Gastroesophageal sphincter (tissue), 3 donors: ENCODE measurements around the gene SCARB1.

Experiments used
- EP300 ChIP-seq: sonication (generic); formaldehyde crosslinking; IDR thresholded peaks from one replicate; pipeline ENCODE4 v1.6.1; 2017; ENCODE audit warnings: antibody characterized with exemption, mild to moderate bottlenecking
- TF ChIP-seq, protein P1 (sequence below), 4 experiments: fragments of 200-600 bp in 2 of 4; fragments of 450-650 bp in 2 of 4; sonication (generic) in 1 of 4; IDR thresholded peaks; one replicate each; pipeline ENCODE4 v1.5.1; 2017 to 2019; ENCODE audit warnings: antibody characterized with exemption in 4 of 4, mild to moderate bottlenecking in 2 of 4, moderate library complexity in 2 of 4

DNA sequence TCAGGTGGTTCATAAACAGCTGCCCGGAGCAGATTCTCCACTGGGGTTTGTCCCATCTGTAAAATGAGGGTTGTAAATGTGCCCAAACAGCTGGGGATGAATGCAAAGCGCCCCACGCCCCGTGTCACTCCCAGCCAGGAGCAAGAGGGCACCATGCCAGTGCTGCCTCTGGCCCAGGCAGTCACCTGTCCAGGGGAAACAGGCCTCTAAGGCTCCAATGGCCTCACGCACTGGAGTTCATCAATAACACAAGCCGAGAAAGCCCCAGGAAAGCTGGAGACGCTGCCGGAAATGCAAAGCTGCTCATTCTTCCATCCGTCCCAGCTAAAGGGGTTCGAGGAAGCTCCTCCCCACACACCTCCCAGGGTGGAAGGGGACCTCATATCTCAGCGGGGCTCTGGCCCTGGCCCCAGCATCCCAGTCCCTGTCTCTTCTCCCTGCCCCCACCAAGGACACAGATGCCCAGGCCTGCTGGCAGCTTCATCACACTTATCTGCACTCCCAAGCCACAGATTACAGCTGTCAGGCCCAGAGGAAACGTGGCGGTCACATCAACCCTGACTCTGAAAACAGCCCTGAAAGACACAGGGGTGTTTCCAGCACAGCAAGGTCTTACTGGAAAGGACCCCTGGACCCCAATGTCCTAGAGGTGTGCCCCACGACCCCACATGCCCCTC, 21.5 kb downstream of the SCARB1 start:
- TF ChIP-seq, protein P1, sequence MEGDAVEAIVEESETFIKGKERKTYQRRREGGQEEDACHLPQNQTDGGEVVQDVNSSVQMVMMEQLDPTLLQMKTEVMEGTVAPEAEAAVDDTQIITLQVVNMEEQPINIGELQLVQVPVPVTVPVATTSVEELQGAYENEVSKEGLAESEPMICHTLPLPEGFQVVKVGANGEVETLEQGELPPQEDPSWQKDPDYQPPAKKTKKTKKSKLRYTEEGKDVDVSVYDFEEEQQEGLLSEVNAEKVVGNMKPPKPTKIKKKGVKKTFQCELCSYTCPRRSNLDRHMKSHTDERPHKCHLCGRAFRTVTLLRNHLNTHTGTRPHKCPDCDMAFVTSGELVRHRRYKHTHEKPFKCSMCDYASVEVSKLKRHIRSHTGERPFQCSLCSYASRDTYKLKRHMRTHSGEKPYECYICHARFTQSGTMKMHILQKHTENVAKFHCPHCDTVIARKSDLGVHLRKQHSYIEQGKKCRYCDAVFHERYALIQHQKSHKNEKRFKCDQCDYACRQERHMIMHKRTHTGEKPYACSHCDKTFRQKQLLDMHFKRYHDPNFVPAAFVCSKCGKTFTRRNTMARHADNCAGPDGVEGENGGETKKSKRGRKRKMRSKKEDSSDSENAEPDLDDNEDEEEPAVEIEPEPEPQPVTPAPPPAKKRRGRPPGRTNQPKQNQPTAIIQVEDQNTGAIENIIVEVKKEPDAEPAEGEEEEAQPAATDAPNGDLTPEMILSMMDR (IDR thresholded peaks at IDR 0.05), result no peak
- TF ChIP-seq EP300, result no peak
